ENCODE data around the gene GMPR. TPM values are rescaled to one million over a fixed set of nuclear protein-coding genes. Genes with fewer than 3 reads are reported as not detected.

GMPR gene
- total RNA-seq, 1 donor from 2014 or later = 17.6 TPM

DNA sequence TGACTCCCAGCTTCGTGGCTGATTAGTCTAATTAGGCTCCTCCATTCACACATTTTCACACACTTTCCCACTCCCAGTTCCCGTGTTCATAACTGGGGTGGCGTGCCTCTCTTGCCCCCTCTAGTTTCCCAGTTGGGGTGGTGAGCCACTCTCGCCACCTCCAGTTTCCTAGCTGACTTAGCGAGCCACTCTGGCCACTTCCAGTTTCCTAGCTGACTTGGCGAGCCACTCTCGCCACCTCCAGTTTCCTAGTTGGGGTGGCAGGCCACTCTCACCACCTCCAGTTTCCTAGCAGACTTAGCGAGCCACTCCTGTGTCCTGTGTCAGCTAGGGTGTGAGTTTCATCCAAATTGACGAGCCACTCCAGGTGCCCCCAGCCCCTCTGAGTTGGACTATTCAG, 7.4 kb upstream of the GMPR start:
- intact Hi-C loops (cut with DNase I) = no loop called here
- Histone ChIP-seq H3K4me1 (peaks cover 16% of the 10 kb centered on the region), H3K9me3 (no peaks in the 10 kb centered on the region), H3K27ac (no peak overlapping the region), H3K36me3 (no peaks in the 10 kb centered on the region), H3K27me3 (no peaks in the 10 kb centered on the region), H3K4me3 (no peak overlapping the region)
- no peak for DNase-seq
- TF ChIP-seq, protein P1, sequence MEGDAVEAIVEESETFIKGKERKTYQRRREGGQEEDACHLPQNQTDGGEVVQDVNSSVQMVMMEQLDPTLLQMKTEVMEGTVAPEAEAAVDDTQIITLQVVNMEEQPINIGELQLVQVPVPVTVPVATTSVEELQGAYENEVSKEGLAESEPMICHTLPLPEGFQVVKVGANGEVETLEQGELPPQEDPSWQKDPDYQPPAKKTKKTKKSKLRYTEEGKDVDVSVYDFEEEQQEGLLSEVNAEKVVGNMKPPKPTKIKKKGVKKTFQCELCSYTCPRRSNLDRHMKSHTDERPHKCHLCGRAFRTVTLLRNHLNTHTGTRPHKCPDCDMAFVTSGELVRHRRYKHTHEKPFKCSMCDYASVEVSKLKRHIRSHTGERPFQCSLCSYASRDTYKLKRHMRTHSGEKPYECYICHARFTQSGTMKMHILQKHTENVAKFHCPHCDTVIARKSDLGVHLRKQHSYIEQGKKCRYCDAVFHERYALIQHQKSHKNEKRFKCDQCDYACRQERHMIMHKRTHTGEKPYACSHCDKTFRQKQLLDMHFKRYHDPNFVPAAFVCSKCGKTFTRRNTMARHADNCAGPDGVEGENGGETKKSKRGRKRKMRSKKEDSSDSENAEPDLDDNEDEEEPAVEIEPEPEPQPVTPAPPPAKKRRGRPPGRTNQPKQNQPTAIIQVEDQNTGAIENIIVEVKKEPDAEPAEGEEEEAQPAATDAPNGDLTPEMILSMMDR (IDR thresholded peaks at IDR 0.05) = no peak
- ATAC-seq = peak; percentile 72

DNA sequence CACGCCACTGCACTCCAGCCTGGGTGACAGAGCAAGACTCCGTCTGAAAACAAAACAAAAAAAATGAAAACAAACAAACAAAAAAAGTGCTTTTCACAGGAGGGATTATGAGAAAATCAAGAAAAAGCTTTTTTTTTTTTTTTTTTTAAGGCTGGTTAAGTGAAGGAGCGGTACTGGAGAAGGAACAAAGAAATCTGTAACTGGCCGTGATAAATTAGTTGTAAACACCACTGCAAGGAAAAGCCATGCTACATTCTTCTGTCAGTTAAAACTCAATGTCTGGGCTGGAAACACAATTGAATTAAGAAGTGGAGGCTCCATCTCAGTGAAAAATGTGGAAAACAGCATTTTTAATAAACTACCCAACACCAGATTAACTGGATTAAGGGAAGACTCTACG, 6.3 kb upstream of the GMPR start:
- intact Hi-C loops (cut with DNase I) = no loop called here
- Histone ChIP-seq H3K36me3 (no peaks in the 10 kb centered on the region), H3K27me3 (no peaks in the 10 kb centered on the region), H3K9me3 (no peaks in the 10 kb centered on the region), H3K4me1 (peaks cover 28% of the 10 kb centered on the region), H3K27ac (no peak overlapping the region), H3K4me3 (no peak overlapping the region)
- DNase-seq (no peak), ATAC-seq (no peak)
- TF ChIP-seq, protein P1 (IDR thresholded peaks at IDR 0.05) = no peak

DNA sequence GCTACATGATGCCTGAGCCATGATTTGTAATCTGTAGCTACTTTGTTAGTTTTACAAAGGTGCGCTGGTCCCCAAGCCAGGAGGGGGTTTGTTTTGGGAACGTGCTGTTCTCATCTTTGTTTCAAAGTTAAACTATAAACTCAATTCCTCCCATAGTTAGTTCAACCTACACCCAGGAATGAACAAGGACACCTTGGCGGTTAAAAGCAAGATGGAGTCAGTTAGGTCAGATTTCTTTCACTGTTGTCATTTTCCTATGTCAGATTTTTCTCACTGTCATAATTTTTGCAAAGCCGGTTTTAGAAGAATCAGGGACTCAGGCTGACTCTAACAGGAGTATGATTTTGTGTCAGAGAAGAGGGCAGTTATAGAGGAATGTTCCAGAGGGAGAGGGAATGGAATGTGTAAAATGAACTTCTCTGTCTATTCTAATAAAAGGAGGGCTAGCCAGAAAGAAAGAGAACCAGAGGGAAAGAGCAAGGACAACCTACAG, 2.3 kb upstream of the GMPR start:
- TF ChIP-seq, protein P1 (IDR thresholded peaks at IDR 0.05) = no peak
- H3K36me3 ChIP-seq = no peaks in the 10 kb centered on the region
- H3K4me3 ChIP-seq = peak overlapping the region; percentile 25
- H3K4me1 ChIP-seq = peaks cover 32% of the 10 kb centered on the region
- H3K27me3 ChIP-seq = no peaks in the 10 kb centered on the region
- intact Hi-C loops (cut with DNase I) = no loop called here
- DNase-seq (no peak), ATAC-seq (no peak)
- no peaks in the 10 kb centered on the region for H3K9me3 ChIP-seq
- peak overlapping the region; percentile 55 for H3K27ac ChIP-seq

DNA sequence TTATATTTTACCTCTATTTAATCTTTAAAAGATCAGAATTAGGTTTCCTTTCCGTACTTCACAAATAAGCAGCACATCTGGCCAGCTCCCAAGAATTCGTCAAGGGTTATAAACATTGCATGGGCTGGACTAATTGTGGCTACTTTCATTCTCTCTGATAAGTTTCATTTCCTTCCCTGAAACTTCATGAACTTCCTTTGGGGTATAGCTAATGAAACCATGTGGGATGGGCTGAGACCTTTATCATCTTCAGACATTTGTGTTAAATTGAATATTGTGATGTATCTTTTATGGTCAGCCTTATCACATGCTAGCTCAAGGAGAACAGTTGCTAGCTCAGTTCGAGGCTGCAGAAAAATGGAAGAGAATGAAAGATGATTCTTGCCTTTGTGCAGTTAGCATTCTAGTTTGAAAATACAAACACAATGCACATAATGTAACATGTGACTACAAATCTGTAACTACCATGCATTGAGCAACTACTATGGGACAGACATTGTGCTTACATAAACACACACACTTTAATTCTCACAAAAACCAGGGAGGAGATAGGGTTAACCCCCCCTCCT, 1.7 kb upstream of the GMPR start:
- DNase-seq = no peak
- Histone ChIP-seq H3K9me3 (no peaks in the 10 kb centered on the region), H3K36me3 (no peaks in the 10 kb centered on the region), H3K27me3 (no peaks in the 10 kb centered on the region), H3K4me1 (peaks cover 32% of the 10 kb centered on the region), H3K27ac (peak overlapping the region; percentile 55), H3K4me3 (peak overlapping the region; percentile 25)
- ATAC-seq = peak; percentile 47
- intact Hi-C loops (cut with DNase I) = no loop called here
- TF ChIP-seq, protein P1 (IDR thresholded peaks at IDR 0.05) = no peak

DNA sequence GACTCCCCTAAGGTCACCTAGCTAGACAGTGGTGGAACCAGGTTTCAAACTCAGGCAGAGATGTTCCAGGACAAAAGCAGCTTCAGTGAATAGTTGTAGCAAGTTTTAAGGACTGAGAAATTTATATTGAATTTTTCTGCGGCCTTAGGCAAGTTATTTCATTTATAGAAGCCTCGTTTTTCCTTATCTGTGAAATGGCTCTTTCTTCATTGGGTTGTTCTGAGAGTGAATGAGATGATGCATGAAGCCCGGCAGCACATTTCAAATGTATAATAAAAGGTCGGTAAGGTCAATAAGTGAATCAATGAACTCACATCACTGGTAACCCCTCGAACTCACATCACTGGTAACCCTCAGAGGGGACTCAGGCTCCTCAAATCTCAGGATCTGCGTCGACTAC, 1.1 kb upstream of the GMPR start:
- Histone ChIP-seq H3K27me3 (no peaks in the 10 kb centered on the region), H3K4me1 (peaks cover 32% of the 10 kb centered on the region), H3K9me3 (no peaks in the 10 kb centered on the region), H3K36me3 (no peaks in the 10 kb centered on the region), H3K4me3 (no peak overlapping the region), H3K27ac (peak overlapping the region; percentile 55)
- intact Hi-C loops (cut with DNase I) = no loop called here
- DNase-seq (no peak), ATAC-seq (no peak)
- TF ChIP-seq, protein P1 (IDR thresholded peaks at IDR 0.05) = no peak

All from upper lobe of right lung (tissue), 1 donor.